Tibial artery (tissue), 4 donors: ENCODE data around the gene RIT2.

Source experiments
- DNase-seq, 2 donors: peaks; one replicate each; pipeline ENCODE4 v3.0.0-alpha.2; 2019
- H3K27ac ChIP-seq, 2 donors: fragments of 200-600 bp; sonication (generic) in 1 of 2; 1 replicate in 1 of 2; 2 replicates in 1 of 2; pipeline ENCODE4 v1.5.1; 2018 to 2019; ENCODE audit warnings: mild to moderate bottlenecking in 1 of 2
- H3K27me3 ChIP-seq, 2 donors: fragments of 200-600 bp; sonication (generic) in 1 of 2; one replicate each; pipeline versions ENCODE4 v1.5.1 to v1.6.0; 2016 to 2019
- H3K36me3 ChIP-seq, 3 donors: fragments of 200-600 bp; sonication (generic) in 2 of 3; one replicate each; pipeline ENCODE4 v1.5.1; 2016 to 2019; ENCODE audit warnings: mild to moderate bottlenecking in 2 of 3
- H3K4me1 ChIP-seq, 4 donors: fragments of 200-600 bp; sonication (generic) in 2 of 4; 1 replicate in 3 of 4; 2 replicates in 1 of 4; pipeline ENCODE4 v1.5.1; 2016 to 2019
- H3K4me3 ChIP-seq, 2 donors: fragments of 200-600 bp; sonication (generic) in 1 of 2; 1 replicate in 1 of 2; 2 replicates in 1 of 2; pipeline ENCODE4 v1.5.1; 2018 to 2019; ENCODE audit warnings: mild to moderate bottlenecking in 2 of 2
- H3K9me3 ChIP-seq, 3 donors: fragments of 200-600 bp; sonication (generic) in 1 of 3; one replicate each; pipeline ENCODE4 v1.5.1; 2016 to 2019
- intact Hi-C: fragments of 100-400 bp; cut with DNase I; formaldehyde crosslinking; loops from one replicate; pipeline ENCODE4 v1.15.0; 2023; ENCODE audit warnings: low total_unique reads
- TF ChIP-seq, protein P1 (sequence below), 2 experiments: fragments of 200-600 bp in 1 of 2; fragments of 450-650 bp in 1 of 2; IDR thresholded peaks; one replicate each; pipeline ENCODE4 v1.5.1; 2017 to 2019; ENCODE audit warnings: antibody characterized with exemption in 2 of 2, mild to moderate bottlenecking in 1 of 2, moderate library complexity in 1 of 2

RIT2 gene

DNA sequence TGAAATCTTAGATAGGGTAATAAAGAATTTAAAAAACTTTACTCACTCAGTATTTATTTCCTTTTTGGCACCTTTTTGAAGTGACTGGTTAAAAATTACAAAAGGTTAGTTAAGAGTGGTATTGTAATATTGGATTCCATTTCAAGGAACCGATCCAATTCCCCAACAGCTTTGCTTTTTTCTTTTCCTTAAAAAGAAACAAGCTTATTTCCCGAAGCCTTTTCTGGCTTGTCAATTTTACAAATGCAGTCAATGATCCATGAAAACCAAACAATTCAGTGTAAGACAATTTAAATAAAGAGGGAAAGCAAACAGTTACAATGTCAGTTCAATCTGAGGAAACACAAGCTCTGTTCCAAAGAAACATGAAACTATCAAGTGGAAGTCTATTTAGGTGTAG is 200.2 kb downstream of the RIT2 start:
- Histone ChIP-seq H3K4me3 (no peak overlapping the region), H3K36me3 (no peaks in the 10 kb centered on the region), H3K4me1 (no peaks in the 10 kb centered on the region), H3K27me3 (no peaks in the 10 kb centered on the region), H3K9me3 (no peaks in the 10 kb centered on the region), H3K27ac (no peak overlapping the region)
- DNase-seq, result no peak
- intact Hi-C loops, result no loop called here
- TF ChIP-seq, protein P1, sequence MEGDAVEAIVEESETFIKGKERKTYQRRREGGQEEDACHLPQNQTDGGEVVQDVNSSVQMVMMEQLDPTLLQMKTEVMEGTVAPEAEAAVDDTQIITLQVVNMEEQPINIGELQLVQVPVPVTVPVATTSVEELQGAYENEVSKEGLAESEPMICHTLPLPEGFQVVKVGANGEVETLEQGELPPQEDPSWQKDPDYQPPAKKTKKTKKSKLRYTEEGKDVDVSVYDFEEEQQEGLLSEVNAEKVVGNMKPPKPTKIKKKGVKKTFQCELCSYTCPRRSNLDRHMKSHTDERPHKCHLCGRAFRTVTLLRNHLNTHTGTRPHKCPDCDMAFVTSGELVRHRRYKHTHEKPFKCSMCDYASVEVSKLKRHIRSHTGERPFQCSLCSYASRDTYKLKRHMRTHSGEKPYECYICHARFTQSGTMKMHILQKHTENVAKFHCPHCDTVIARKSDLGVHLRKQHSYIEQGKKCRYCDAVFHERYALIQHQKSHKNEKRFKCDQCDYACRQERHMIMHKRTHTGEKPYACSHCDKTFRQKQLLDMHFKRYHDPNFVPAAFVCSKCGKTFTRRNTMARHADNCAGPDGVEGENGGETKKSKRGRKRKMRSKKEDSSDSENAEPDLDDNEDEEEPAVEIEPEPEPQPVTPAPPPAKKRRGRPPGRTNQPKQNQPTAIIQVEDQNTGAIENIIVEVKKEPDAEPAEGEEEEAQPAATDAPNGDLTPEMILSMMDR (IDR thresholded peaks at IDR 0.05), result no peak

DNA sequence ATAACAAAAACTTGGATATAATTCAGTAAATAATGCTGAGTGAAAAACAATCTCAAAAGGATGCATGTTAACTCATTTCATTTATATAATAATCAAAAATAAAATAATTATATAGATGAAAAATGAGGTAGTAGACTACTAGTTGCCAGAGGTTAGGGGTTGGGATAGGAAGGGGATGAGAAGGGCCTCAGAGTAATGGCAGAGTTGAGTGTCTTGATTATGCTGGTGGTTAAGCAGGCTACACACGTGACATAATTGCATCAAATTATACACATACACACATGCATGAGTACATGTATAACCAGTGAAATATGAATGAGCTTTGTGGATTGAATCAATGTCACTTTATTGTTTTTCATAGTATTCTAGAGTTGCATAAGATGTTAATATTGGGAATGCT is 201.0 kb downstream of the RIT2 start:
- Histone ChIP-seq H3K9me3 (no peaks in the 10 kb centered on the region), H3K27me3 (no peaks in the 10 kb centered on the region), H3K36me3 (no peaks in the 10 kb centered on the region), H3K4me3 (no peak overlapping the region), H3K27ac (no peak overlapping the region), H3K4me1 (no peaks in the 10 kb centered on the region)
- TF ChIP-seq, protein P1 (IDR thresholded peaks at IDR 0.05), result no peak
- intact Hi-C loops, result no loop called here
- DNase-seq, result no peak

DNA sequence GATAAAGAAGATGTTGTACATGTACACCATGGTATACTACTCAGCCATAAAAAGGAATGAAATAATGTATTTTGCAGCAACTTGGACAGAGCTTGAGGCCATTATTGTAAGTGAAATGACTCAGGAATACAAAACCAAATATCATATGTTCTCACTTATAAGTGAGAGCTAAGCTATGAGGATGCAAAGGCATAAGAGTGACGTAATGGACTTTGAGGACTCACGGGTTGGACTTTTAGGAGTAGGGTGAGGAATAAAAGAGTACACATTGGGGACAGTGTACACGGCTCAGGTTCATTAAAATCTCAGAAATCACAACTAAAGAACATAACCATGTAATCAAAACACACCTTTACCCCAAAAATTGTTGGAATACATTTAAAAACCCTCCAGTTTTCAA is 206.4 kb downstream of the RIT2 start:
- Histone ChIP-seq H3K36me3 (no peaks in the 10 kb centered on the region), H3K4me1 (no peaks in the 10 kb centered on the region), H3K4me3 (no peak overlapping the region), H3K9me3 (no peaks in the 10 kb centered on the region), H3K27ac (no peak overlapping the region), H3K27me3 (no peaks in the 10 kb centered on the region)
- DNase-seq, result no peak
- TF ChIP-seq, protein P1 (IDR thresholded peaks at IDR 0.05), result no peak
- intact Hi-C loops, result no loop called here

DNA sequence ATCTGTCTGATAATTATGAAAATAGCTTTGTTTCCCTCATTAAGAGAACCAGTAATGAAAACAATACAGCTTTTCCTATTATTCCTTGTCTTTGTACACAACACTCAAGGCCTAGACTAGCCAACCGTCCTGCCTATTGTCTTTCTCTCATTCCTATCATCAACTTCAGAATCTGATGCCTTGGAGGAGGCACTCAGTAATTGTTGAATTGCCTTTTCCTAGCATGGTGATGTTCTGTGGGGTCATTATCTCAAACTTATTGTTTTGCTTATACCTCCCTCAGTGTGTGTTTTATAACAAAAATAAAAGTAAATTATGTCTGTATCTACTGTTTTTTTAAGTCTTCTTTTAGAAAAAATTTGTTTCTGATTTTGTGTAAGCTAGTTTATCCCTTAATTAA is 208.7 kb downstream of the RIT2 start:
- no peak for DNase-seq
- intact Hi-C loops, result no loop called here
- TF ChIP-seq, protein P1 (IDR thresholded peaks at IDR 0.05), result no peak
- Histone ChIP-seq H3K4me1 (no peaks in the 10 kb centered on the region), H3K4me3 (no peak overlapping the region), H3K27me3 (no peaks in the 10 kb centered on the region), H3K27ac (no peak overlapping the region), H3K9me3 (no peaks in the 10 kb centered on the region), H3K36me3 (no peaks in the 10 kb centered on the region)

DNA sequence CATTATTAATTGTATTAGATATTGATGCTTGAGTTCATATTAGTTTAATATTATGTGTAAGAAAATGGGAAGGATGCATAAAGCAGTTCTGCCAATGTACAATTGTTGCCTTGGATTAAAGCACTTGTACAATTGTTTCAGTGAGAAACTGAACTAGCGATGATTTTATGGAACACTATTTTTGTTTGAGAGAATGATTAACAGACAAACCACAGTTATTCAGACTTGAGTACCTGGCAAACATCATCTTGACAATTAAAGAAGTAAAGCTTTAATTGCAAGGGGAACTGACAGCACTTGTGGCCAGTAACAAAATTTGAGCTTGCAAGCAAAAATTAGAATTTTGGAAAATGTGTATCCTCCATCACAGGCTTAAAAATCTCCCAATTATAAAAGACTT is 214.3 kb downstream of the RIT2 start:
- TF ChIP-seq, protein P1 (IDR thresholded peaks at IDR 0.05), result no peak
- no peaks in the 10 kb centered on the region for H3K4me1 ChIP-seq
- no peaks in the 10 kb centered on the region for H3K36me3 ChIP-seq
- intact Hi-C loops, result no loop called here
- H3K9me3 ChIP-seq, result no peaks in the 10 kb centered on the region
- no peak for DNase-seq
- H3K27ac ChIP-seq, result no peak overlapping the region
- no peaks in the 10 kb centered on the region for H3K27me3 ChIP-seq
- H3K4me3 ChIP-seq, result no peak overlapping the region

DNA sequence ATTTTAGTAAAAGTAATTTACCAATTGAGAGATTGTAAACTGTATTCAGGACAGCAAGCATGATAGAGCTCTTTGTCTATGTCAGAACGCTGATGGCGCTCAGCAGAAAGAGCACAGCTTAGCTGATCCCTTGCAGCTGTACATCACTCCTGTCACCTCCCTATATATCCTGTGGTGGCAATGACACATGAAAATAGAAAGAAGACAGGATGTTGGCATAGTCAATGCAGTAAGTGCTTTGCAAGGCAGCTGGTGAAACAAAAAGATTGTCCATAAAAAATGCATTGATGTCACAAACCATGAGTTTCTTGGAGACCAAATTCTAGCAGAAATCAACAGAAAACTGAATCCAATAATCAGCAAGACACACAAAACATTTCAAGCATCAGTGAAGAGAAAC is 221.5 kb downstream of the RIT2 start:
- no peaks in the 10 kb centered on the region for H3K9me3 ChIP-seq
- intact Hi-C loops, result no loop called here
- TF ChIP-seq, protein P1 (IDR thresholded peaks at IDR 0.05), result no peak
- H3K4me3 ChIP-seq, result no peak overlapping the region
- no peak for DNase-seq
- no peaks in the 10 kb centered on the region for H3K4me1 ChIP-seq
- no peak overlapping the region for H3K27ac ChIP-seq
- H3K36me3 ChIP-seq, result no peaks in the 10 kb centered on the region
- no peaks in the 10 kb centered on the region for H3K27me3 ChIP-seq
